ENCODE results near the gene VMP1. TPM values are rescaled to one million over a fixed set of nuclear protein-coding genes. Genes with fewer than 3 reads are reported as not detected.

Gene VMP1
- total RNA-seq, 1 experiment from 2014 or later, result 277 TPM

GRCh38 chr17:59668816-59669215 lies 38.6 kb upstream of the VMP1 start:
- ATAC-seq, result peak; percentile 68
- Histone ChIP-seq H3K9me3 (ENCODE audit: low read length) (no peaks in the 10 kb centered on the region), H3K4me1 (ENCODE audit: insufficient read depth, low read length) (peaks cover 57% of the 10 kb centered on the region), H3K4me2 (ENCODE audit: low read length) (peak overlapping the region; percentile 74), H3K27ac (ENCODE audit: low read length) (peak overlapping the region; percentile 44), H3K9me2 (replicated peaks; ENCODE audit: low read length) (no peaks in the 10 kb centered on the region), H4K20me1 (ENCODE audit: low read length) (peaks cover 20% of the 10 kb centered on the region), H3K36me3 (ENCODE audit: low read depth, low read length) (peaks cover 77% of the 10 kb centered on the region), H2AFZ (ENCODE audit: low read length) (no peak overlapping the region), H3K4me3 (ENCODE audit: low read length) (peak overlapping the region; percentile 37), H3K27me3 (ENCODE audit: low read length) (no peaks in the 10 kb centered on the region), H3F3A (ENCODE audit: low read length, unreplicated experiment) (peaks cover 16% of the 10 kb centered on the region), H3K9ac (ENCODE audit: low read length) (0 out of 2 replicates have a peak overlapping the region, but pooled peaks have one; percentile 1), H3K79me2 (ENCODE audit: low read length) (peaks cover 41% of the 10 kb centered on the region)
- no TSS peak for BruUV-seq (replicated peaks)
- CTCF ChIA-PET, result no interaction called here
- intact Hi-C loops (cut with micrococcal nuclease), result loop anchor here (1.0 kb wide), 1 partner anchor 48 kb away; no protein-coding TSS in a partner anchor
- TF ChIP-seq EZH2 (IDR thresholded peaks at IDR 0.05; ENCODE audit: low read length, unreplicated experiment) (no peak), CTCF (conservative IDR thresholded peaks at IDR 0.05; ENCODE audit: low read depth, low read length) (no peak), EZH2phosphoT487 (IDR thresholded peaks at IDR 0.05; ENCODE audit: borderline replicate concordance, low read length) (no peak)
- peak; percentile 93 for DNase-seq
- POLR2A ChIA-PET (ENCODE audit: unreplicated experiment), result interaction anchor here (1.0 kb wide), 1 partner anchor 49 kb away, joined by 4 read pairs; the partner anchor contains the start of gene CLTC

GRCh38 chr17:59669411-59669810 lies 38.0 kb upstream of the VMP1 start:
- Histone ChIP-seq H3K36me3 (ENCODE audit: low read depth, low read length) (peaks cover 78% of the 10 kb centered on the region), H3K4me3 (ENCODE audit: low read length) (no peak overlapping the region), H2AFZ (ENCODE audit: low read length) (no peak overlapping the region), H3K4me2 (ENCODE audit: low read length) (peak overlapping the region; percentile 74; the same call in 1 of the 2 replicates), H3K27ac (ENCODE audit: low read length) (peak overlapping the region; percentile 44), H3K4me1 (ENCODE audit: insufficient read depth, low read length) (peaks cover 52% of the 10 kb centered on the region), H3K9me3 (ENCODE audit: low read length) (no peaks in the 10 kb centered on the region), H3K9me2 (replicated peaks; ENCODE audit: low read length) (no peaks in the 10 kb centered on the region), H4K20me1 (ENCODE audit: low read length) (peaks cover 20% of the 10 kb centered on the region), H3K9ac (ENCODE audit: low read length) (no peak overlapping the region), H3K79me2 (ENCODE audit: low read length) (peaks cover 41% of the 10 kb centered on the region), H3F3A (ENCODE audit: low read length, unreplicated experiment) (peaks cover 16% of the 10 kb centered on the region), H3K27me3 (ENCODE audit: low read length) (no peaks in the 10 kb centered on the region)
- ChIA-PET CTCF (no interaction called here), POLR2A (ENCODE audit: unreplicated experiment) (interaction anchor here (0.6 to 1.0 kb wide), 2 partner anchors 50 to 368 kb away, joined by 3 to 4 read pairs; partner anchors contain the start of gene CLTC)
- DNase-seq (no peak), ATAC-seq (no peak)
- intact Hi-C loops (cut with micrococcal nuclease), result loop anchor here (1.0 kb wide), 1 partner anchor 48 kb away; no protein-coding TSS in a partner anchor
- BruUV-seq (replicated peaks), result no TSS peak
- no peak for TF ChIP-seq CTCF (conservative IDR thresholded peaks at IDR 0.05; ENCODE audit: low read depth, low read length)
- TF ChIP-seq EZH2phosphoT487 (IDR thresholded peaks at IDR 0.05; ENCODE audit: borderline replicate concordance, low read length), result no peak
- no peak for TF ChIP-seq EZH2 (IDR thresholded peaks at IDR 0.05; ENCODE audit: low read length, unreplicated experiment)

GRCh38 chr17:59669944-59670343 lies 37.5 kb upstream of the VMP1 start:
- H3K4me1 ChIP-seq (ENCODE audit: insufficient read depth, low read length), result peaks cover 46% of the 10 kb centered on the region
- CTCF ChIA-PET, result no interaction called here
- no TSS peak for BruUV-seq (replicated peaks)
- no peak overlapping the region for H3K4me3 ChIP-seq (ENCODE audit: low read length)
- no peak overlapping the region for H2AFZ ChIP-seq (ENCODE audit: low read length)
- H3K9me3 ChIP-seq (ENCODE audit: low read length), result no peaks in the 10 kb centered on the region
- intact Hi-C loops (cut with micrococcal nuclease), result loop anchor here (1.0 kb wide), 1 partner anchor 49 kb away; no protein-coding TSS in a partner anchor
- peaks cover 78% of the 10 kb centered on the region for H3K36me3 ChIP-seq (ENCODE audit: low read depth, low read length)
- H3K4me2 ChIP-seq (ENCODE audit: low read length), result no peak overlapping the region
- peaks cover 16% of the 10 kb centered on the region for H3F3A ChIP-seq (ENCODE audit: low read length, unreplicated experiment)
- no peak overlapping the region for H3K27ac ChIP-seq (ENCODE audit: low read length)
- no peaks in the 10 kb centered on the region for H3K9me2 ChIP-seq (replicated peaks; ENCODE audit: low read length)
- ATAC-seq (no peak), DNase-seq (no peak)
- H3K9ac ChIP-seq (ENCODE audit: low read length), result no peak overlapping the region
- H3K27me3 ChIP-seq (ENCODE audit: low read length), result no peaks in the 10 kb centered on the region
- TF ChIP-seq EZH2 (IDR thresholded peaks at IDR 0.05; ENCODE audit: low read length, unreplicated experiment), result no peak
- no peak for TF ChIP-seq CTCF (conservative IDR thresholded peaks at IDR 0.05; ENCODE audit: low read depth, low read length)
- TF ChIP-seq EZH2phosphoT487 (IDR thresholded peaks at IDR 0.05; ENCODE audit: borderline replicate concordance, low read length), result no peak
- H4K20me1 ChIP-seq (ENCODE audit: low read length), result peaks cover 20% of the 10 kb centered on the region
- peaks cover 41% of the 10 kb centered on the region for H3K79me2 ChIP-seq (ENCODE audit: low read length)
- POLR2A ChIA-PET (ENCODE audit: unreplicated experiment), result interaction anchor here (0.6 to 1.0 kb wide), 2 partner anchors 50 to 367 kb away, joined by 3 to 4 read pairs; partner anchors contain the start of gene CLTC
